HG02840 (cell line): ENCODE measurements around the gene CARD19.

ENCODE experiments used
- ATAC-seq: cut with Tn5 transposase; IDR thresholded peaks from one replicate; pipeline ENCODE4 v1.9.1; 2021; ENCODE audit warnings: mild to moderate bottlenecking, moderate library complexity, moderate number of reproducible peaks; ENCODE audit not compliant: unreplicated experiment, low FRiP score

Gene CARD19

DNA sequence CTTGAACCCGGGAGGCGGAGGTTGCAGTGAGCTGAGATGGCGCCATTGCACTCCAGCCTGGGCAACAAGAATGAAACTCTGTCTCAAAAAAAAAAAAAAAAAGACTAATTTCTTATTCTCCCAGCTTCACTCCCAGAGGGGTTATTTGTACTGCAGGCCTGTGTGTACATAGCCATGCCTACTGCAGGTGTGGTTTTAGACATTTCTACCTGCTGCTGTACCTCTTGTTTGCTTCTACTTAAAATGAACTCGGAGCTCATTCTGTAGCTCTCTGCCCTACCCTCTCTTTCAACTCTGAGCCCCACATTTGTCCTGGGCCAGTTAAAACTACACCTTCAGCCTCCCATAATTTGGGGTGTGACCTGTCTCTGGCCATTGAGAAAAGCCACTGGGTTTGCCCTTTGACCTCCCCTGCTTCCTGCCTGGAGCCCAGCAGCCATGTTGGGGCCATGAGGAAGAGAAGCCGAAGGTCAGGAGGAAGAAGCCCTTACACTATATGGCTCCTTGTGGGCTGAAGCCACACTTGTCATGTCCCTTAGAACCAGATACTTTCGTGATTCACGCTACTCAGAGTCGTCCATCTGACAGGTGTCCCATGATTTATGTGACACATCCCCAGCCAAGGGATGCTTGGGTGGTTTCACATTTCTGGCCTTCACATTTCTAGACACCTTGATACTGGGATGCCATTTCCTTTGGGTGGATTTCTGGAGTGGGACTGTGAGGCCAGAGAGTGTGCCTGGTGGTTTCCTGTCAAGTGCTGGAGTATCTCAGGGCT, 9.4 kb upstream of the CARD19 start:
- no peak for ATAC-seq

DNA sequence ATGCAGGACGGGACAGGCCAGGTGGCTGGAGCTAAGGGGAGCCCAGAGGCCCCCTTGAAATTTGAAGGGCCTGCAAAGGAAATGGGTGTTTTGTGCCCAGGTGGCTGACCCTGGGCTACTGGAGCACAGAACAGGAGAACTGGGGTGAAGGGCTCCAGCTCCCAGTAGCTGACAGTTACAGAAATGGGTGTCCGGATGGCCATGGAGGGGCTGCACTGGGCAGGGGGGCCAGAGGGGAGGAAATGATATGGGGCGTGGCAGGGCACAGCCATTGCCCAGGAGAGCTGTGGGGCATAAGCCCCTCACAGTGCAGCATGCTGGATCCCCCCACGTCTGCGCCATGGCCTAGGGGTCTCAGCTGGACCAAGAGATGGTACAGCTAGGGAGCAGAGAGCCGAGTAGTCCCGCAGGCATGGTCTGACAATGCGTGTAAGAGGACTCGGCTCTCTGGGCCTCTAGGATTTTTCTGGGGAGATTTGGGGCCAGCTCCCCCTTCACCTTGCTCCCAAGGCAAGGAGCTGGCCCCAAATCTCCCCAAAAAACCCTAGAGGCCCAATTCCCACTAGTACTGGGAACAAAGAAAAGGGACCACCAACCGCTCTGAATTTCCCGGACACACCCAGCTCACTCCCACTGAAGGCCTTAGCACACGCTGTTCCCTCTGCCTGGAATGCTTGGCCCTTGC, 7.9 kb upstream of the CARD19 start:
- no peak for ATAC-seq

DNA sequence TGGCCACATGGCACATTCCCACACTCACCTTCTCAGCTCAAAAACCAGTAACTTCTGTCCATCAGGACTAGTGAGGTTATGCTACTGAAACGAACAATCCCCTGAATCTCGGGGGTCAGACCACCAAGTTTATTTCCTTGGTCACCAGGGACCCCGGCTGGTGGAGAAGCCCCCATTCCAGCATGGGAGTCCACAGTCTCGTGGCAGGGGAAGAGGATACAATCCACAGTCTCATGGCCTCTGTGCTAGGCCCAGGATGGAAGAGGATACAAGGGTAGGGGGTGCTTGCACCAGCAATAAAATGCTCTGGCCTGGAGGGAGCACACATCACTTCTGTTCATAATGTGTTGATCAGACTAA, 7.4 kb upstream of the CARD19 start:
- ATAC-seq, result no peak

DNA sequence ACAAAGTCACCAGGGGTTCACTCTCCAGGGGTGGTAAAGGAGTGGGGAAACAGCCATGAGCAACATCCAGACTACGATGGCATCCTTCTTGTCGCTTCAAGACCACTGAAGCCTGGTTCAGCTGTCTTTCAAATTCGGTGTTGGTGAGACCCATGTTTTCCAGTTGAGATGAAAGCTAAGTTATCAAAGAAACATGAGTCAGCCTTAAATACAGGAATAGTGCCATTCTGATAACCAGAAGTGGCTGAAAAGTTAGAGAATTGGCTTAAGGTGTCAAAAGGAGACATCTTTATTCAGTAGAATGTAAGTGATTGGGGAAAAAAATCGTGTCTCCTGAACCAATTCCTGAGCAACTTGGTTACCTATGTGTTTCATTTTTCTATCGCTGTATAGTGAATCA, 7.0 kb upstream of the CARD19 start:
- no peak for ATAC-seq

DNA sequence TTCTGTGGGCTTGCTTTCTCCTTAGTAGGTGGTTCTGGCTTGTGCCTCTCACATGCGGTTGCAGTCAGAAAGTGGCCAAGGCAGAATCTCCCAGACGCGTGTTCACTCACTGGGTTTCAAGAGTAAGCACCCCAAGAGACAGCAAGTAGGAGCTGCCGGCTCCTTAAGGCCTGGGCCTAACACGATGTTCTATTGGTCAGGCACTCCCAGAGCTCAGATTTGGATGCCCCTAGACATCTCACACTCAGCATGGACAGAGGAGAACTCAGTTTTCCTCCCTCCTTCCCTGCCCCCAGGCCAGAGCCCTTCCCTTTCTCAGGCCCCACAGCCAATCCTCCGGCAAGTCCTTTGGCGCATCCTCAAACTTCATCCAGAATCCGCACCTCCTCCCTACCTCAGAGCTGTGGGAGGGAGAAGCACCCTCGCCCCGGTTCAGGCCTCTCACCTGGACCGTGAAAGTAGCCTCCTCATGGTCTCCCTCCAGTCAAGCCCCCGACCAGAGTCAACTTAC, 6.5 kb upstream of the CARD19 start:
- no peak for ATAC-seq

DNA sequence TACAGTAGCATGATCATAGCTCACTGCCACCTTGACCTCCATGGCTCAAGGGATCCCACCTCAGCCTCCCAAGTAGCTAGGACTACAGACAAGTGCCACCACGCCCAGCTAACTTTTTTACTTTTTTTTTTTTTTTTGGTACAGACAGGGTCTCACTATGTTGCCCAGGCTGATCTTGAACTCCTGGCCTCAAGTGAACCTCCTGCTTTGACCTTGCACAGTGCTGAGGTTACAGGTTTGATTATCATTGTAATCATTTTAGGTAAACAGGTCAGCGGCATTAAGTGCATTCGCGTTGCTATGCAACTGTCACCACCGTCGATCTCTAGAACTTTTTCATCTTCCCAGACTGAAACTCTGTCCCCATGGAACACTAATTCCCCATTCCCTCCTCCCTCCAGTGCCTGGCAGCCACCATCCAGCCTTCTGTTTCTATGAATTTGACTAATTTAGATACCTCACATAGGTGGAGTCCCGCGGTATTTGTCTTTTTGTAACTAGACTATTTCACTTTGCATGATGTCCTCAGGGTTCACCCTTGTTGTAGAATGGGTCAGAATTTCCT, 5.8 kb upstream of the CARD19 start:
- ATAC-seq, result no peak

DNA sequence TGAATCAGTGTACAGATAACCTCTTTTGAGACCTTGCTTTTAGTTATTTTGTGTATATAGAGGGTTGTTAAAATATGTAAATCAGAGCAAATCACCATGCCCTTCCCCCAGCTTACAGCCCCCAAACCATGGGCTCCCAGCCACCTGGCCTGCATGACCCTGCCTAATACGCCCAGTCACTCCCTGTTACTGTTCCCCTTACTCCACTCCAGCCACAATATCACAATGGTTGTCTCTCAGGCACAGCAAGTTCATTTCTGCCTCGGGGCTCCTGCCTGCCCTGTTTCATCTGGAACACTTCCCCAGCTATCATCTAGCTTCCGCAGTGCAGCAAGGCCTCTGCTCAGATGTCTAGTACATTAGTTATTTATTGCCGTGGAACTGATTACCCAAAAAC, 5.0 kb upstream of the CARD19 start:
- no peak for ATAC-seq

DNA sequence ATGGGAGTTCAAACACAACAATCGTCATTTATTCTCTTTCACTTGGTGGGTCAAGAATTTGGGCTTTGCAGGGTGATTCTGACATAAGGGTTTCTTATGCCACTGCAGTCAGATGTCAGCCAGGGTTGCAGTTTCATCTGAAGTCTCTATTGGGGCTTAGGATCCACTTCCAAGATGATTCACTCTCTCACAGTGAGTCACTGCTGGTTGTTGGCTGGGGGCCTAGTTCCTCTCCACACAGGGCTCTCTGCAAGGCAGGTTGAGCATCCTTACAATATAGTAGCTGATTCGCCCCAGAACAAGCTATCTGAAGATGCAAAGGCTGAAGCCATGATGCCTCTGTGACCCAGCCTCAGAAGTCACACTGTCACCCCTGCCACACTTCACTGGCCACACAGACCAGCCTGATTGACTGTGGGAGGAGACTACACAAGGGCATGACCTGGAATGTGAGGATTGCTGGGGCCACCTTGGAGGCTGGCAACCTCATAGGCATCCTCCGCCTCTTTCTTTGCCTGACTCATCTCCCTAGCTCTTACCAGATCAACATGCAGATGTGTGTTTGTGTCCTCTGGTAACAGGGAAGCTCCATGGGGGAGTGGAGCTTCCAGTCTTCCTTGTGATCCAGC, 4.5 kb upstream of the CARD19 start:
- ATAC-seq, result no peak

DNA sequence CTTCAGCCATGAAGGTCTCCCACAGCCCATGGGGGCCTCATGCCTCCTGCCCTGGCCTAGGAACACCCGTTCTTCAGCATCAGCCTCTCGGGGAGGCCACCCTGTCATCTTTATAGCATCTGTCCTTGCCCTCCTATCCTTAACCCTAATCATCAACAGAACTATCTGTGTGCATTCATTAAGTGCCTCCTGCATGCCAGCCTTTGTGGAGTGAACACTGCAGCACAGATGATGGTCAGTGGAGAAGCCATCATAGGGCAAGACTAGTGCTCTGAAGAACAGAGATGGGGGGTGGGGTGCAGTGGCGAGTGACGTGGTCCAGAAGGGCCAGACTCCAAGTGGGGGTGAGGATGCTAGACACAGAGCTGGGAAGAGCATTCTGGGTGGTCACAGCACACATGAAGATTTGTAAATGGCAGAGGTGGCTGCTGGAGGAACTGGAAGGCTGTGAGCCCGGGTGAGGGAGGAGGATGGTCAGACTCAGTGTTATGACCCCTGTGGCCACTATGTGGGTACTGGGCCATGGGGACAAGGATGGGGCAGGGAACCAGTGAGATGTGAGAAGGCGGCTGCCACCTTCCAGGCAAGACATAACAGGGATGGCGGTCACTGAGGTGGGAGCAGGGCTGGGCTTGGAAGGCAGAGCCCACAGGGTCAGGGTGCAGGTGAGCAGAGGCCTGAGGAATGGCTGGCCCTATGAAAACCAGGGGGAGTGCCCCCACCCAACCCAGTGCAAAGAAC, 3.6 kb upstream of the CARD19 start:
- ATAC-seq, result no peak

DNA sequence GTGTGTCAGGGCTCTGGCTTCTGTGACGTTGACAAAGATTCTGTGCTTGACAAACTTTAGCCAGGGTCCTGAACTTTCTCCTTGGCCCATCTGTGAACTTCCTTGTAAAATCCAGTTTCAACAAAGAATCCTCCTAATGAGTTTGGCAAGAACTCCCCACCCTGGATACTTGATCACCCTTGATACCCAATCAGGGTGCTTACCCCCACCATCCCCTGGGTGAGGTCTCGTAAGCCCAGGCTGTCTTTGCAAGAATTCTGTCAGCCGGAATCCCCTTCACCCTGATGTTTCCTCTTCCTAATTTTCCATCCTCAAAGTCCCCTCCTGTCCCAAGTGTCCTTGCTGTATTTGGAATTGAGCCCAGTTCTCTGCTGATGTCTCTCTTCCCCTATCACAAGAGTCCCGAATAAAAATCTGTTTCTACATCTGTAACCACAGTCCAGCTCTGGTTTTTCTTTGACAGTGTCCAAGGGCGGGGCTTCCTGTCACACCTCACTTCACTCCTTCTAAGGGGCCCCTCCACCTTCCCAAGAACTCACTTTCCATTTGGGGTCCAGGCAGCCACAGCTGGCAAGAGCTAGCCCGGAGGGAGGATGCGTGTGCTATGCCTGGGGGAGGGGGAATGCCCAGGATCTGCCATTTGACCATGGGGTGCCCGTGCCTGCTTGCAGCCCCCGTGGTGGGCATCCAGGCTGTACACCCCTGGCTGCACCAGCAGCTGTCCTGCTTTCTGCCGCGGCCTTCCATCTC, 2.7 kb upstream of the CARD19 start:
- ATAC-seq, result no peak

DNA sequence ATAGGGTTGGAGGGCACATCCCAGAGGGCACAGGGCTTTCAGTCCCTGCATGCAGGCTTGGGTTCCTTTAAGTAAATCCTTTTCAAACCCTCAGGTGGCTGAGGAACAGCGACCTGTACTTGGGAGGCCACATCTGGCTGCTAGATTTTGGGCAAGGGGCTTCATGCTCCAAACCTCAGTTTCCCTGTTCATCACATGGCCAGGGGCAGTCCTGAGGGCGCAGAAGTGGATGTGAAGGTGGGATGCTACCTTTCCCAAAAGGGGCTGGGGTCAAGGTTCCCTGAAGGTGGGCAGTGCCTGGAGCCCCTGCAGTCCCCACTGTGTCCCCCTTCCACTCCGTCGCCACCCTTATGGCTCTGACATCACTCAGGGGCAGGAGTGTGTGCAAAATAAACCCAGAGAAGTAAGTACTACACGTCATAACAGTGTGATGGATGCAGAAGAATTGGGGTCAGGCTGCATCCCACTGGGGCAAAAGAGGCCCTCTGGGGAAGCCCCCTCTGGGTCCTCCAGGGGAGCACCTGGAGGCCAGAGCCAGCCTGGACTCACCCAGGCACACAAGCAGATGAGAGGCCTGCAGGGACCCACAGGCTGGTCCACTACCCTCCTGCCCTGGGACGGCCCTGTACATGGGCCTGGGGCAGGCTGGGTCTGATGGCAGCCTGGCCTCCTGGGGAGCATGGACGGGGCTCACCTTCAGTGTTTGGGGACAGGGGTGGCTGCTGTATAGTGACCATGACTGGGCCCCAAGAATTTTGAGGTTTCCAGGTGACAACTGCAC, 1.9 kb upstream of the CARD19 start:
- ATAC-seq, result no peak

DNA sequence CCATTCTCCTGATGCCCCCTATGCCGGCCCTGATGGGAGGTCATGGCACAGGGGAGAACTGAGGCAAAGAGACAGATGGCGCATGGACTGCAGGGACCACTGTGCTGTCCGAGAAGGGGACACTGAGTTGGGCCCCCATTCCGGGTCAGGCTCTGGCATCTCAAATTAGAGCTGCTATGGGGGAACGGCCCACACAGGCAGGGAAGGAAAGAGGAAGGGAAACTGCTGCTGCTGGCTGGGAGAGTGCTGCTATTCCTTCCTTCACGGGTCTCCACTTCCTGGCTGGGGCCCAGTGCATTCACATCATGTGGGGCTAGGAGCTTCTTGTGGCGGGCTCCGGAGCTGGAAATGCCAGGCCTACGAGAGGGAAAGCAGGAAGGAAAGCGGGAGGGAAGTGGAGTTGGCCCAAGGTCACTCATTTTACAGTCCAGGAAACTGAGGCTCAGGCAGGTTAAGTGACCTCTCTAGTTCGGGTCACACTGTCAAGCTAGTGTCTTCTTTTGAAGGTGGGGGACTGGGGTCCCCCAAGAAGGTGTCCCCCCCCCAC, 1.3 kb upstream of the CARD19 start:
- no peak for ATAC-seq

DNA sequence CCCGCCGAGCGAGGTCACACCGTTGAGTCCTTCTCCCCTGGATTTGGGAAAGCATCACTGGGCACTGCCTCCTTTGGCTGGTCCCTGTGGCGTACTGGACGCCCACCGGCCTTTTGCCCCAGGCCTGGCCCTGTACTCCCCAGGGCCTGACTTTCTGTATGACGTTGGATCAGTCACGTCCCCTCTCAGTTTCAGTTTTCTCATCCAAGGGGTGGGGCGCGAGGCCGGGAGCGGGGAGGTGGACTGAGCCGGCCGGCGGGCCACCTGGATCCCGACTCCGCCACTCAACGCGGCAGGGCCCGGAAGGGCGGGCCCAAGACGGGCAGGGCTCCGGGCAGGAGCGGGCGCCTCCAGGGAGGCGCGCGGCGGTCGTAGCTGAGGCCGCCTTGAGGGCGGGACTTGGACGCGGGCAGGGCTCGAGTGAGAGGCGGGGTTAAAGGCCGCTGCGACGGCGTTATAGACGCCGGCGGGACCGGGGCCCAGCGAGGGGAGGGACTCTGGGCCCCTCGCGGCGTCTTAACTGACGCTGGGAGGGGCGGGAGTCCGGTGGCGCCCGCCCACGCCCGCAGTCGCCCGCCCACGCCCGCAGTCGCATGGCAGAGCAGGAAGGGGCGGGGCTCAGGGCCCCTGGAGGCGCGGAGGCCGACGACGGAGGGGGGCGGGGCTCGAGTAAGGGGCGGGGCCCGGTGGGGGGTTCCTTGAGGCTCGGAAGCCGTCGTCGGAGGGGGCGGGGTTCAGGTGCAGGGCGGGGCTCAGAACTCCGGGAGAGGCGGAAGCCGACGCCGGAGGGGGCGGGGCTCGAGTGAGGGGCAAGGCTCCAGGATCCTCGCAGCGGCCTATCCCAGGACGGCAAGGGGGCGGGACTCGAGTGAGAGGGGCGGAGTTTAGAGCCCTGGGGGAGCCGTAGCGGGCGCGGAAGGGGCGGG, 549 bp upstream of the CARD19 start:
- peak; percentile 65 for ATAC-seq

DNA sequence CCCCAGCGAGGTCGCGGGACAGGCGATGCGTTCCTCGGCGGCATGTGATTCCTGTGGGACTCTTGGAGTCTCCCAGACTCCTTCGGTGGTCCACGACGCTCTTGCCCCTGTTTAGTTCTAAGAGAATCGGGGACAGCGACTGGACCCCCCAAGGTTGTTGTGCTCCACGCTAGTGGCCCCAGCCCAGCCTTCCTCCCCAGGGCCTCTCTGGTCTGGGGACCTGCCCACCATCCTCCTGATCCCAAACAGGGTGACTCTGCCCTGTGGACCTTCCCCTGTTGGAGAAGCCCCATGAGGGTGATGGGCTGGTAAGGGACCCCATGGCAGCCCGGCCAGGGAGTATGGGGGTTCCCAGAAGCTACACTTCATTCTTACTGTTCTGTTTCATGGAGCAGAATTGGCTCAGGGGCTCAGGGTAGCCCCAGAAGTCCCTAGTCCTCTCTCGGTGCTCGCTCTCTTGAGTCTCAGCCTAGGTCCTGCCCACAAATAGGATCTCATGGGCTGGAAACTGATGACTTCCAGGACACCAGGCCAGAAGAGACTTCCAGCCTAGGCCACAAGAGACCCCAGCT, 880 bp downstream of the CARD19 start:
- no peak for ATAC-seq

DNA sequence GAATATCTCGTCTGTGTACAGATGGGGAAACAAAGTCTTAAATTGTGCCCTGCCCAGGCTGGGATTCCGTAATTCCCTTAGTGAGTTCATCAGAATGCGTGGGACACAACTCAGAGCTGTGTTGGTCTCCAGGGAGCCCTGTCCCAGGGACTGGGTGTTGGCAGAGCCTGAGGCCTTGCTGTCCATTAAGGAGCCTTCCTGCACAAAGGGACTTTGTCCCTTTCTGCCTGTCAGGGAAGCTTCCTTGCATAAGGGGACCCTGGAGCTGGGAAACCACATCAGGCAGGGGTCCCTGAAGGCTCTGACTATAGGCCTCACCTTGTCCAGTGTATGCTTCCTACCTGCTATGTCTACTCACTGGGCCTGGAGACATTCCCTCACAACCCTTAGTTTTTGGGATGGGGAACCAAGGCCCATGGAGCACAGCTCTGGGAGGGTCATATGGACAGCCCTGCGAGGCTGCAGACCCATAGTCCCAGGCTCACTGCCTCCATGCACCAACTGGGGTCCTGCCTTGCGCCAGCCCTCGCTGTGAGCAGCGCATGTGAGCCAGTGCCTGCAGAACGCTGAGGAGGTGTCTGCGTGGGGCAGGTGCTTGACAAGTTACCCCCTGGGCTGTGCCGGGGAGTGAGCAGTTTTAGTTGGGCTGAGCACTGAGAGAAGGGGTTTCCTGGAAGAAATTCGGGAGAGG, 1.6 kb downstream of the CARD19 start:
- no peak for ATAC-seq

DNA sequence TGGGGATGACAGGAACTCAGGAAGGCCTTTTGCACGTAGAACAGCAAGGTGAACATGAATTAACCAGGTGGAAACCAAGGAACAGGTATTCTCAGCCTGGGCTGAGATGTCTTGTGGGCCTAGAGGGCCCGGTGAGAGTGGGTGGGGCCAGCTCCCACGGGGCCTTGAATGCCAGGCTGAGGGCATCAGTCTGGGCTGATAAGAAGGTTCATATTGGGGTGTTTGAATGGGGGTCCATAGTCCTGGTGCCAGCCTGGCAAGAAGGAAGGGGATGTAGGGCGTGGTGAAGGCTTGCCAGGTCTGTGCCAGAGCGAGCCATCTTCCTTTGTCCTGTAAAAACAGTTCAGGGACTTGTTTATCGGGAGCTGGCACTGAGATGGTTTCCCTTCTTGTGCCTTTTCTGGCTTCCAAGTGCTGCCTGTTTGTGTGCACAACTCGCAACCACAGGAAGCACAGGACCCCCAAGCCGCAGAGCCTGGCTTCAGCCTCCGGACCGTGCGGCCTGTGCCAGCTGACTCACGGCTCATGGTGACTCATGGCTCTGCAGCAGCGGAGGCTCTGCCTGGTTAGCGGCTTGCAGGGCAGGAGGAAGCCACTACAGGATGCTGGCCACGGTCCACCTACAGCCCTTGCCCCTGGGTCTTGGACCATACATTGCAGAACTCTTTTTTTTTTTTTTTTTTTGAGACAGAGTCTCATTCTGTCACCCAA, 2.4 kb downstream of the CARD19 start:
- ATAC-seq, result no peak
